GM19468 (cell line): ENCODE data around the gene ST6GALNAC2.
"Not testable (repeated sequence)": the region's sequence is repeated elsewhere in the genome, so short reads cannot be mapped to it uniquely, and the experiment has no call there.

ENCODE experiments used
- ATAC-seq: cut with Tn5 transposase; IDR thresholded peaks from one replicate; pipeline ENCODE4 v1.9.1; 2021; ENCODE audit warnings: mild to moderate bottlenecking, moderate library complexity, moderate number of reproducible peaks; ENCODE audit not compliant: unreplicated experiment; ENCODE audit errors: extremely low read depth

The ST6GALNAC2 gene

DNA sequence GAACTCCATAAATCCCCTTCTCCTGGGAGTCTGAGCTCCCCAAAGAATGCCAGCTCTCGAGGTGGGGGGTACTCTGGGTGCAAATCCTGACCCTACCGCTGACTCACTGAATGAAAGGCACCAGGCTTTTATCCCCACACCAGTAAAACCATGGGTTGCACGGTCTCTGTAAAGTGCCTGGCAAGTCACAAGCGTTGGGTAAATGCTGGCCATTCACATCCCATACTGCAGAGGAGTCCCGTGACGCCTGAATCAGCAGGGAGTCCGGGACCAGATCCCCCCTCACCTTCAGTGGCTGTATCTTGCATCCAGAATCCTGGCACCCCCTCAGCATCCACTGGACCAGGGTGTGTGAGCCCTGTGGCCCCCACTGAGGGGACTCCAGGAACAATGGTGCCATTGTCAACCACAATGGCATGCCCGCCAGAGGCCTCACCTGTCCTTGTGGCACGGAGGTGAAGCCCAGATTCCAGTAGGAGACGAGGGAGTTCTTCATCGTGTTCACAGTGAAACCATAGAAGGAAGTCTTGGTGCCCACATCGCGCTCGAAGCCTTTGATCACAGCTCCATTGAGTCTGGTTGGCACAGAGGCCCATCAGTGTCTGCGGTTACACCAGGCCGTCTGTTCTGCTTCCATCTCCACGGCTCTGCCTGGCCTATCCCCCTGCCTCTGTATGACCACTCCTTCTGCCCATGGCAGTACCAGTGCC lies 13.3 kb downstream of the ST6GALNAC2 start:
- no peak for ATAC-seq

DNA sequence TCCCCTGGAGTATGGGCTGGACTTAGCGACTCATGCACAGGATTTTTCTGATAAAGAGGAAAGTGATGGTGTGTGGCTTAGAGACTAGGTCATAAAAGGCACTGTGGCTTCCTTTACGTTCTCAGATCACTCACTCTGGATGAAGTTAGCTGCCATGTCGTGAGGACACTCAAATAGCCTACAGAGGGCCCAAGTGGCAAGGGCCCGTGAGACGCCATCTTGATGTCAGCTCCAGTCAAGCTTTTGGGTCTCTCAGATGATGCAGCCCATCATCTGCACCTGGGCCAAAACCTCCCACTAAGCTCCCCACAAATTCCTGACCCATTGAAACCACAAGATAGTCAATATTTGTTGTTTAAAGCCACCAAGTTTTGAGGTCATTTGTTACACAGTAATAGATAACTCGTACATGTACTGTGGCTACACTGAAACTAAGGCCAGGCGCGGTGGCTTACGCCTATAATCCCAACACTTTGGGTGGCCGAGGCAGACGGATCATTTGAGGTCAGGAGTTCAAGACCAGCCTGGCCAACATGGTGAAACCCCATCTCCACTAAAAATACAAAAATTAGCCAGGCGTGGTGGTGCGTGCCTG lies 14.7 kb downstream of the ST6GALNAC2 start:
- no peak for ATAC-seq

DNA sequence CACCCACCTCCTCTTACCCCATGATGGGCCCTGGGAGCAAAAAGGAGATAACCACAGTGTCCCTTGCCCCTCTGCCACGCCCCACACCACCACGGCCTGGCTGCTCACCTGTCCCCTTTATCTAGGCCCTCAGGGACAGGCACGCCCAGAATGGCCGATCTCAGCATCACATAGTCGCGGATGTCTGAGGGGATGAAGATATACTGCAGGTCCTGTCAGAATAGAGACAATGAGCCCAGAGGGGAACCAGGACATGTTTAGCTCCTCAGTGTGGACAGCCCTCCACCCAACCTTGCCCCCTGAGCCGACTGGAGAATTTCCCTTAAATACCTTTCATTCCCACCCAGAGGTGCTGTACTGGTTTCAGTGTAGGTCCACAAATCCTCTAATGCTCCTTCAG lies 15.2 kb downstream of the ST6GALNAC2 start:
- ATAC-seq: no peak

DNA sequence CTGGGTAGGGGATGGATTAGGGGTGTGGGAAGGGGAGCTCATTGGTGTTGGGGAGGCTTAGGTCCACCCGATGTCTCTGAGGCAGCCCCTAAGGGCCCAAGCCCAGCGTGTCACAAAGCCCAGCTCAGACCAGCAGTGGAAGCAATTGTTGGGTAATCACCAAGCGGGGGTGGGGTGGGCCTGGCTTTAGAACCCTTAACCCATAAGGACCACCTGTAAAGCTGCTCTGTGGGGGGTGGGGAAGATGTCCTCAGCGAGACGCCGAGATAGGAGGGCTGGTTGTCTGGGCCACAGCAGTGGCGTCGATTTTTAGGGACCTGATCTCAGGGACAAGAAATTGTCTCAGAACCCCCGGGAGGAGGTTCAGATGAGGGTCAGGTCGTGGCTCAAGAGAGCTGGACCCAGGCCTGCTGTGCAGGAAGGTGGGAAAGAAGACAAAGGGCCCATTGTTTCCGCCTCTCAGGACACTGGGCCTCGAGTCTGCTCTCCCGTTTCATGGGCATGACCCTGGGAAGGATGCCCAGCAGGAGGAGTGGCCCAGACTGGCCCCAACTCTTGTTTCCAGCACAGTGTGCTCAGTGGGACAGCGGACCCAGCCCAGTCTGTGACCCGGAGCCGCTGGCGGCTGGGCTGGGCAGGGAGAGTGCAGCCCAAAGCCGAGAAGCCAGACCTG lies 15.9 kb downstream of the ST6GALNAC2 start:
- ATAC-seq: no peak

GRCh38 chr17:76568811-76569221 lies 16.8 kb downstream of the ST6GALNAC2 start:
- ATAC-seq: no peak

GRCh38 chr17:76567634-76568432 lies 17.8 kb downstream of the ST6GALNAC2 start:
- no peak for ATAC-seq

- ATAC-seq: no peak
Observed at GRCh38 chr17:76566988-76567431, 18.6 kb downstream of the ST6GALNAC2 start.

- ATAC-seq: no peak
Observed at GRCh38 chr17:76566613-76566943, 19.1 kb downstream of the ST6GALNAC2 start.

DNA sequence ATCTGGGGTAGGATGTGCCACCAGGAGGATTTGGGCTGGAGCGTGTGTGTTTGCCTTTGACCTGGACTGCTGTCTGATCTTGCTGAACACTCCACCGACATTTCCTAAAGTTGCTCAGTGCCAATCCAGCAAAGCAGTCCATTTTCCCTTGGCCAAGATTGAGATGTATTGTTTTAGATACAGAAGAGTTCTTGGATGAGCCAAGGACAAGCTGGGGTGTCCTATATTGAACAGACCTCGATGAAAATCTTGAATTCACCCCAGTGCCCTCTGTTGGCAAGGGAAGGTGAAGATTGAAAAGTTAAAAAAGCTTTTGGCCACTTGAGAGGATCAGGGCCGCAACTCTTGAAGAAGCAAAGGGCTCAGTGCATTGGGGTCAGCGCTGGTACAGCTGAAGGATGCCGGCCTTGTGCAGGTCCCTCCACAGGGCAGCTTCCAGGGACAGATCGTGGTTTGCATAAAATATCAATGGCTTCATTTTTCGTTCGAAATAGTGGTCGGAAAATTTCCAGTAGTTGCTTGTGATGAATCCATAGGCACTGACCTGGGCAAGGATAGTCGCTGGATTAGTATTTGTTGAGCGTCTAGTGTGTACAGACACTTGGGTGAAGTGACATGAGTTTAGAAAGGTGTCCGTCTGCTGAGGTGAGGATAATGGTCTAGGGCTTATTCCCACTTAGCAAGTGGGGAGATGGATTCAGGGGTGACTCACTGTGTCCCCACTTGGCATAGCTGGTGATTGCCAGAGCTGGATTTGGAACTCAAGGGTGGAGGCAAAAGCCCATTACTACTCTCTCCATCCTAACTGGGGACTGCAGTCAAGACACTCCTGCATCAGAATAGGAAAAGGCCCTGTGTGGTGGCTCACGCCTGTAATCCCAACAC lies 19.7 kb downstream of the ST6GALNAC2 start:
- ATAC-seq: no peak

DNA sequence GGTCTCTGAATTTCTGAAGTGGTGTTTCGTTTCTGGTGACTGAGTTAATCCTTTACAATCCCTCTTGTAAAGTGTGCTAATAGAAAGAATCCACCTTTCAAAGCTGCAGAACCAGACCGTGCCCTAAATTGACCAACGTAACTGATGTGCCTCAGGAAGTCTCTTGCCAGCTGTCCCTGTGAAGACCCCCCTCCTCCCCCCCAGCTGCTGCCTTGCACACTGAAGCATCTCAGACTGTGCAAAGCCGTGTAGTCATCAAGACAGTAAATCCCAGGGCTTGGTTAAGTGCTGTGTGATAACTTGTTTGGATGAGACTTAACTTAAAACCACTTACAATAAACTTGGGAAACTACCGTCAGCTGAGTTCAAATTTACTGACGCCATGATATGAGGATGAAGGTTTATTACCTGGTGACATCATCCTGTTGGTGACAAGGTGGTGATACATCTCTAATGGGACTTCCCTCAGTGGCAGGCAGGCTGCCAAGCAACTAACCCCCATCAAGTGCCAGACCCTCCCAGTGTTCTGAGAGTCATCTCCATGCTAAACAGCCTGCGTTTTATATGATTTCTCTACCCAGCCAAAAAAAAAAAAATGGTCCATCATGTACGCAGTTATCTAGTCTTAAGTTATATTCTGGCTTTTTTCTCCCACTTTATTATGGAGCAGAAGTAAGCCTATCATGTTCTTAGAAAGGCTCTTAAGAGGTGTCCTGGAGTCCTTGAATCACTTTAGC lies 20.5 kb downstream of the ST6GALNAC2 start:
- ATAC-seq: not testable (repeated sequence)

- ATAC-seq: not testable (repeated sequence)
Observed at GRCh38 chr17:76563359-76563758, 22.3 kb downstream of the ST6GALNAC2 start.

GRCh38 chr17:76562734-76563148 lies 22.9 kb downstream of the ST6GALNAC2 start:
- no peak for ATAC-seq

- no peak for ATAC-seq
Observed at GRCh38 chr17:76561799-76562268, 23.8 kb downstream of the ST6GALNAC2 start.

DNA sequence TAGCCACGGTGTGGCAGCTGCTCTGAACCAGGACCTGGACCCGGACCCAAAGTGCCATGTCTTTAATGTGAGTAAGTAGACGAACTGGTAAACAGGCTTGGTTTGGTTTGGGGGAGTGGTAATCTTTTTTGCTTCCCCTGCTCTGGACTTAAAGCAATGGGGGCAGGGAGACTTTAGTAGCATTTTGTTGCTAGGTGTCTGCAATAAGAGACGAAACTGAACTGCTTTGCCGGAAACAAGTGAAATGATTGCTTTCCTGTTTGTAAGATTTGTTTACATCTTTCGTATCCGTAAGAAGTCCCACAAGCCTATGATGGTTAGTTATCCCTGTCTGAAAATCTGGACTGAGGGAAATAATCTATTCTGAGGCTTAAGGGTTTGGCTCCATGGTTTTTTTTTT lies 24.3 kb downstream of the ST6GALNAC2 start:
- no peak for ATAC-seq

DNA sequence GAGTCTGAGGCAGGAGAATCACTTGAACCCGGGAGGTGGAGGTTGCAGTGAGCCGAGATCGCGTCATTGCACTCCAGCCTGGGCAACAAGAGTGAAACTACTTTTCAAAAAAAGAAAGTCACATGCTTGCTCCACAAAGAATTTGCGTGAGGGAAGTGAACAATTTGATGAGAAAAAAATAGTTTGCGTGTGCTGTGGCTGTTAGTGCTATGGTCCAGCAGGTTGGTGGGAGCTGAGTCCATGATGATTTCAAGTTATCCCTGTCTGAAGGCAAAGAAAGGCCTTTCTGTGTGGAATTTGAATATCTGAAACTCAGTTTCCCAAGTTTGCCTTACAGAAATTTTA lies 24.8 kb downstream of the ST6GALNAC2 start:
- ATAC-seq: no peak

- no peak for ATAC-seq
Observed at GRCh38 chr17:76560036-76560876, 25.4 kb downstream of the ST6GALNAC2 start.

GRCh38 chr17:76559460-76559859 lies 26.2 kb downstream of the ST6GALNAC2 start:
- not testable (repeated sequence) for ATAC-seq
